NB4 (cell line): ENCODE measurements around the gene MARCHF4.

Source experiments
- MYC ChIP-seq: IDR thresholded peaks from 2 replicates; pipeline ENCODE4 v1.6.1; 2011; ENCODE audit warnings: low read depth, low read length
- POLR2A ChIP-seq: IDR thresholded peaks from 2 replicates; pipeline ENCODE4 v1.6.1; 2011; ENCODE audit warnings: mild to moderate bottlenecking; ENCODE audit not compliant: insufficient read length; ENCODE audit errors: extremely low read depth
- TF ChIP-seq, protein P1 (sequence below): IDR thresholded peaks from one replicate; pipeline ENCODE4 v1.5.1; 2012; ENCODE audit warnings: low read depth, low read length
- TF ChIP-seq, protein P2 (sequence below): IDR thresholded peaks from 2 replicates; pipeline ENCODE4 v1.6.1; 2011; ENCODE audit warnings: low read depth, low read length

DNA sequence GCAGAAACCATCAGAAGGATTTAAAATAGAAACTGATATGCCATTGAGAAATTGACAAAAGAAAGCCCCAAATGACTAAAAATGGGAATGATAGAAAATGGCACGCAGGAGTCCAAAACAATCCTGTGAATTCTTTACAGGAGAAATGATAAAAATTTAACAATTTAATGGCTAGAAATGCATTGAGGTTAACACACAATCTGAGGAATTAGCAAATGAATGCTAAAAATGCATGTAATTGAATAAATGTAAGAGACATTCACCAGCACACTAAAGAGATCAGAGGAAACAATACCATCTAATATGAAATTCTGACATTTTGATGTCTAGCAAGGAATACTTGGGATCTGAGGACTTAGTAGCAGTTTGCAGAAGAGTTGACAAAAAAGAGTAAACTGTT is 37.0 kb downstream of the MARCHF4 start:
- TF ChIP-seq, protein P1, sequence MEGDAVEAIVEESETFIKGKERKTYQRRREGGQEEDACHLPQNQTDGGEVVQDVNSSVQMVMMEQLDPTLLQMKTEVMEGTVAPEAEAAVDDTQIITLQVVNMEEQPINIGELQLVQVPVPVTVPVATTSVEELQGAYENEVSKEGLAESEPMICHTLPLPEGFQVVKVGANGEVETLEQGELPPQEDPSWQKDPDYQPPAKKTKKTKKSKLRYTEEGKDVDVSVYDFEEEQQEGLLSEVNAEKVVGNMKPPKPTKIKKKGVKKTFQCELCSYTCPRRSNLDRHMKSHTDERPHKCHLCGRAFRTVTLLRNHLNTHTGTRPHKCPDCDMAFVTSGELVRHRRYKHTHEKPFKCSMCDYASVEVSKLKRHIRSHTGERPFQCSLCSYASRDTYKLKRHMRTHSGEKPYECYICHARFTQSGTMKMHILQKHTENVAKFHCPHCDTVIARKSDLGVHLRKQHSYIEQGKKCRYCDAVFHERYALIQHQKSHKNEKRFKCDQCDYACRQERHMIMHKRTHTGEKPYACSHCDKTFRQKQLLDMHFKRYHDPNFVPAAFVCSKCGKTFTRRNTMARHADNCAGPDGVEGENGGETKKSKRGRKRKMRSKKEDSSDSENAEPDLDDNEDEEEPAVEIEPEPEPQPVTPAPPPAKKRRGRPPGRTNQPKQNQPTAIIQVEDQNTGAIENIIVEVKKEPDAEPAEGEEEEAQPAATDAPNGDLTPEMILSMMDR: no peak
- TF ChIP-seq POLR2A (no peak), MYC (no peak)
- TF ChIP-seq, protein P2, sequence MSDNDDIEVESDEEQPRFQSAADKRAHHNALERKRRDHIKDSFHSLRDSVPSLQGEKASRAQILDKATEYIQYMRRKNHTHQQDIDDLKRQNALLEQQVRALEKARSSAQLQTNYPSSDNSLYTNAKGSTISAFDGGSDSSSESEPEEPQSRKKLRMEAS: no peak
